ENCODE data around the gene SH3BGRL. TPM values are rescaled to one million over a fixed set of nuclear protein-coding genes. Genes with fewer than 3 reads are reported as not detected.

Gene SH3BGRL
- polyA plus RNA-seq, 1 of the 3 experiments (the other 2 are of a cell fraction): 43.6 TPM

DNA sequence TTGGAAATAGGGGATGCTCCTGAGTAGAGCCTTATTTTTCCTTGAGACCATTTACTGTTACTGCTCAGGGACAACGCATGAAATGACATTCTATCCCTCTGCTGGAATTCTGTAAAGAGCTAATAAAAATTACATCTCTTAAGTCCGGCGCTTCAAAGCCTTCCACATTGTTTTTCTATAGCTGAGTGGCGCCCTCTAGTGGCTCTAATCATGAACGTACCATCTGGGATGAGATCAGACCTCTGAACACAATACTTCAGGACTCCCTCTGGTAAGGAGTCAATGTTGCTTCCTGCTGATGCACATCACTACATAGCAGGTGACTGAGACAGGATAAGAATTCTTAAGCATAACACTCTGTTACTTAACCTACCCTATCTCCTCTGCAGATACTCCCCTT, 6.2 kb upstream of the SH3BGRL start:
- 0% methylated on average over 5 of the region's 5 CpGs for WGBS (ENCODE audit: low lambda C conversion rate)
- TF ChIP-seq, protein P1, sequence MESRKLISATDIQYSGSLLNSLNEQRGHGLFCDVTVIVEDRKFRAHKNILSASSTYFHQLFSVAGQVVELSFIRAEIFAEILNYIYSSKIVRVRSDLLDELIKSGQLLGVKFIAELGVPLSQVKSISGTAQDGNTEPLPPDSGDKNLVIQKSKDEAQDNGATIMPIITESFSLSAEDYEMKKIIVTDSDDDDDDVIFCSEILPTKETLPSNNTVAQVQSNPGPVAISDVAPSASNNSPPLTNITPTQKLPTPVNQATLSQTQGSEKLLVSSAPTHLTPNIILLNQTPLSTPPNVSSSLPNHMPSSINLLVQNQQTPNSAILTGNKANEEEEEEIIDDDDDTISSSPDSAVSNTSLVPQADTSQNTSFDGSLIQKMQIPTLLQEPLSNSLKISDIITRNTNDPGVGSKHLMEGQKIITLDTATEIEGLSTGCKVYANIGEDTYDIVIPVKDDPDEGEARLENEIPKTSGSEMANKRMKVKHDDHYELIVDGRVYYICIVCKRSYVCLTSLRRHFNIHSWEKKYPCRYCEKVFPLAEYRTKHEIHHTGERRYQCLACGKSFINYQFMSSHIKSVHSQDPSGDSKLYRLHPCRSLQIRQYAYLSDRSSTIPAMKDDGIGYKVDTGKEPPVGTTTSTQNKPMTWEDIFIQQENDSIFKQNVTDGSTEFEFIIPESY (IDR thresholded peaks at IDR 0.05; ENCODE audit: borderline replicate concordance, low read depth): no peak
- TF ChIP-seq FOXJ3 (CRISPR knock-in tag; IDR thresholded peaks at IDR 0.05): no peak
- TF ChIP-seq FOXM1 (IDR thresholded peaks at IDR 0.05; ENCODE audit: low read depth): no peak
- TF ChIP-seq YY1 (IDR thresholded peaks at IDR 0.05; ENCODE audit: low read depth): no peak
- TF ChIP-seq JUND (IDR thresholded peaks at IDR 0.05): no peak
- TF ChIP-seq NRF1 (IDR thresholded peaks at IDR 0.05; ENCODE audit: low read depth, low read length): no peak
- TF ChIP-seq, protein P2, sequence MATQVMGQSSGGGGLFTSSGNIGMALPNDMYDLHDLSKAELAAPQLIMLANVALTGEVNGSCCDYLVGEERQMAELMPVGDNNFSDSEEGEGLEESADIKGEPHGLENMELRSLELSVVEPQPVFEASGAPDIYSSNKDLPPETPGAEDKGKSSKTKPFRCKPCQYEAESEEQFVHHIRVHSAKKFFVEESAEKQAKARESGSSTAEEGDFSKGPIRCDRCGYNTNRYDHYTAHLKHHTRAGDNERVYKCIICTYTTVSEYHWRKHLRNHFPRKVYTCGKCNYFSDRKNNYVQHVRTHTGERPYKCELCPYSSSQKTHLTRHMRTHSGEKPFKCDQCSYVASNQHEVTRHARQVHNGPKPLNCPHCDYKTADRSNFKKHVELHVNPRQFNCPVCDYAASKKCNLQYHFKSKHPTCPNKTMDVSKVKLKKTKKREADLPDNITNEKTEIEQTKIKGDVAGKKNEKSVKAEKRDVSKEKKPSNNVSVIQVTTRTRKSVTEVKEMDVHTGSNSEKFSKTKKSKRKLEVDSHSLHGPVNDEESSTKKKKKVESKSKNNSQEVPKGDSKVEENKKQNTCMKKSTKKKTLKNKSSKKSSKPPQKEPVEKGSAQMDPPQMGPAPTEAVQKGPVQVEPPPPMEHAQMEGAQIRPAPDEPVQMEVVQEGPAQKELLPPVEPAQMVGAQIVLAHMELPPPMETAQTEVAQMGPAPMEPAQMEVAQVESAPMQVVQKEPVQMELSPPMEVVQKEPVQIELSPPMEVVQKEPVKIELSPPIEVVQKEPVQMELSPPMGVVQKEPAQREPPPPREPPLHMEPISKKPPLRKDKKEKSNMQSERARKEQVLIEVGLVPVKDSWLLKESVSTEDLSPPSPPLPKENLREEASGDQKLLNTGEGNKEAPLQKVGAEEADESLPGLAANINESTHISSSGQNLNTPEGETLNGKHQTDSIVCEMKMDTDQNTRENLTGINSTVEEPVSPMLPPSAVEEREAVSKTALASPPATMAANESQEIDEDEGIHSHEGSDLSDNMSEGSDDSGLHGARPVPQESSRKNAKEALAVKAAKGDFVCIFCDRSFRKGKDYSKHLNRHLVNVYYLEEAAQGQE (IDR thresholded peaks at IDR 0.05; ENCODE audit: low read depth, low read length): no peak
- TF ChIP-seq SMC3 (IDR thresholded peaks at IDR 0.05; ENCODE audit: low read depth, low read length): peak; percentile 43
- TF ChIP-seq, protein P3, sequence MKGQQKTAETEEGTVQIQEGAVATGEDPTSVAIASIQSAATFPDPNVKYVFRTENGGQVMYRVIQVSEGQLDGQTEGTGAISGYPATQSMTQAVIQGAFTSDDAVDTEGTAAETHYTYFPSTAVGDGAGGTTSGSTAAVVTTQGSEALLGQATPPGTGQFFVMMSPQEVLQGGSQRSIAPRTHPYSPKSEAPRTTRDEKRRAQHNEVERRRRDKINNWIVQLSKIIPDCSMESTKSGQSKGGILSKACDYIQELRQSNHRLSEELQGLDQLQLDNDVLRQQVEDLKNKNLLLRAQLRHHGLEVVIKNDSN (IDR thresholded peaks at IDR 0.05; ENCODE audit: borderline replicate concordance, low read depth): no peak
- TF ChIP-seq RCOR1 (IDR thresholded peaks at IDR 0.05; ENCODE audit: low read length): no peak
- TF ChIP-seq, protein P4, sequence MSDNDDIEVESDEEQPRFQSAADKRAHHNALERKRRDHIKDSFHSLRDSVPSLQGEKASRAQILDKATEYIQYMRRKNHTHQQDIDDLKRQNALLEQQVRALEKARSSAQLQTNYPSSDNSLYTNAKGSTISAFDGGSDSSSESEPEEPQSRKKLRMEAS (IDR thresholded peaks at IDR 0.05; ENCODE audit: low read depth): no peak
- TF ChIP-seq, protein P5, sequence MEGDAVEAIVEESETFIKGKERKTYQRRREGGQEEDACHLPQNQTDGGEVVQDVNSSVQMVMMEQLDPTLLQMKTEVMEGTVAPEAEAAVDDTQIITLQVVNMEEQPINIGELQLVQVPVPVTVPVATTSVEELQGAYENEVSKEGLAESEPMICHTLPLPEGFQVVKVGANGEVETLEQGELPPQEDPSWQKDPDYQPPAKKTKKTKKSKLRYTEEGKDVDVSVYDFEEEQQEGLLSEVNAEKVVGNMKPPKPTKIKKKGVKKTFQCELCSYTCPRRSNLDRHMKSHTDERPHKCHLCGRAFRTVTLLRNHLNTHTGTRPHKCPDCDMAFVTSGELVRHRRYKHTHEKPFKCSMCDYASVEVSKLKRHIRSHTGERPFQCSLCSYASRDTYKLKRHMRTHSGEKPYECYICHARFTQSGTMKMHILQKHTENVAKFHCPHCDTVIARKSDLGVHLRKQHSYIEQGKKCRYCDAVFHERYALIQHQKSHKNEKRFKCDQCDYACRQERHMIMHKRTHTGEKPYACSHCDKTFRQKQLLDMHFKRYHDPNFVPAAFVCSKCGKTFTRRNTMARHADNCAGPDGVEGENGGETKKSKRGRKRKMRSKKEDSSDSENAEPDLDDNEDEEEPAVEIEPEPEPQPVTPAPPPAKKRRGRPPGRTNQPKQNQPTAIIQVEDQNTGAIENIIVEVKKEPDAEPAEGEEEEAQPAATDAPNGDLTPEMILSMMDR (IDR thresholded peaks at IDR 0.05): peak; percentile 84
- TF ChIP-seq, protein P6, sequence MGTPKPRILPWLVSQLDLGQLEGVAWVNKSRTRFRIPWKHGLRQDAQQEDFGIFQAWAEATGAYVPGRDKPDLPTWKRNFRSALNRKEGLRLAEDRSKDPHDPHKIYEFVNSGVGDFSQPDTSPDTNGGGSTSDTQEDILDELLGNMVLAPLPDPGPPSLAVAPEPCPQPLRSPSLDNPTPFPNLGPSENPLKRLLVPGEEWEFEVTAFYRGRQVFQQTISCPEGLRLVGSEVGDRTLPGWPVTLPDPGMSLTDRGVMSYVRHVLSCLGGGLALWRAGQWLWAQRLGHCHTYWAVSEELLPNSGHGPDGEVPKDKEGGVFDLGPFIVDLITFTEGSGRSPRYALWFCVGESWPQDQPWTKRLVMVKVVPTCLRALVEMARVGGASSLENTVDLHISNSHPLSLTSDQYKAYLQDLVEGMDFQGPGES (IDR thresholded peaks at IDR 0.05; ENCODE audit: low read depth, low read length): no peak
- no peak for TF ChIP-seq TAF1 (IDR thresholded peaks at IDR 0.05; ENCODE audit: borderline replicate concordance, low read depth, low read length)
- no peak for TF ChIP-seq SIN3A (IDR thresholded peaks at IDR 0.05; ENCODE audit: borderline replicate concordance, low read depth, low read length)
- TF ChIP-seq RAD21 (IDR thresholded peaks at IDR 0.05; ENCODE audit: low read length): peak; percentile 61
- Histone ChIP-seq H4K20me1 (ENCODE audit: insufficient read depth) (no peaks in the 10 kb centered on the region), H3K9me2 (no peaks in the 10 kb centered on the region), H3K27me3 (ENCODE audit: insufficient read depth) (no peaks in the 10 kb centered on the region), H3K4me2 (no peak overlapping the region), H3K79me2 (ENCODE audit: insufficient read depth) (no peaks in the 10 kb centered on the region), H3K36me3 (replicated peaks in 1 of 2; ENCODE audit: control insufficient read depth in 1 of 2, insufficient read depth in 2 of 2, low read length in 1 of 2) (no peaks in the 10 kb centered on the region), H3K27ac (ENCODE audit: low read depth in 2 of 2, low read length in 1 of 2) (no peak overlapping the region), H3K9me3 (no peaks in the 10 kb centered on the region), H3F3A (replicated peaks; ENCODE audit: insufficient read depth) (no peaks in the 10 kb centered on the region), H2AFZ (ENCODE audit: low read depth) (no peak overlapping the region), H3K4me3 (ENCODE audit: low read depth in 2 of 2, low read length in 1 of 2) (no peak overlapping the region), H3K4me1 (ENCODE audit: control insufficient read depth in 1 of 2, insufficient read depth in 2 of 2, low read depth in 1 of 2, low read length in 1 of 2) (no peaks in the 10 kb centered on the region), H3K9ac (no peak overlapping the region)
- peak; percentile 38 for DNase-seq
- ChIA-PET CTCF (interaction anchor here (0.6 to 1.4 kb wide), 13 partner anchors 9 to 85 kb away, joined by 3 to 6 read pairs (median 4); no protein-coding TSS in a partner anchor), POLR2A (no interaction called here)

Data from SK-N-SH (cell line).